GM12874 (cell line): ENCODE results near the gene GPHA2.

Source experiments
- TF ChIP-seq, protein P1 (sequence below): IDR thresholded peaks from 2 replicates; pipeline ENCODE4 v1.5.1; 2011; ENCODE audit warnings: low read depth, mild to moderate bottlenecking, control low read depth, low read length, moderate library complexity; ENCODE audit not compliant: insufficient read depth

GPHA2 gene

DNA sequence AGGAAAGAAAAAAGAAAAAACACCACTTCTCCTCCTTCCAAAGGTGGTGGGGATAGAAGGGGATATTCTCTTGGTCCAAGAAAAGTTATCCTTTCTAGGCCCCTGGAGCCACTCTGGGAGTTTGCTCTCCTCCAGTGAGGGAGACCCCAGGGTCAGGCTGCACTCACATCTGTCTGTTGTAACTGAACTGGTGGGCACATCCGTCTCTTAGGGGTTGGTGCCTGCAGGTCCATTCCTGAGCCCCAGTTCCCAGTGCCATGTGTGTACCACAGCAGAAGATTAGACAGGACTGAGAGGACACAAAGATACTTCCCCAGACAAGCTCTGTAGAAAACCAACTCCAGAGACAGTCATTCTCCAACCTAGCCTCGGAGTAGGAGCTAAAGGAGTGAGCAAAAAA is 15.6 kb downstream of the GPHA2 start:
- TF ChIP-seq, protein P1, sequence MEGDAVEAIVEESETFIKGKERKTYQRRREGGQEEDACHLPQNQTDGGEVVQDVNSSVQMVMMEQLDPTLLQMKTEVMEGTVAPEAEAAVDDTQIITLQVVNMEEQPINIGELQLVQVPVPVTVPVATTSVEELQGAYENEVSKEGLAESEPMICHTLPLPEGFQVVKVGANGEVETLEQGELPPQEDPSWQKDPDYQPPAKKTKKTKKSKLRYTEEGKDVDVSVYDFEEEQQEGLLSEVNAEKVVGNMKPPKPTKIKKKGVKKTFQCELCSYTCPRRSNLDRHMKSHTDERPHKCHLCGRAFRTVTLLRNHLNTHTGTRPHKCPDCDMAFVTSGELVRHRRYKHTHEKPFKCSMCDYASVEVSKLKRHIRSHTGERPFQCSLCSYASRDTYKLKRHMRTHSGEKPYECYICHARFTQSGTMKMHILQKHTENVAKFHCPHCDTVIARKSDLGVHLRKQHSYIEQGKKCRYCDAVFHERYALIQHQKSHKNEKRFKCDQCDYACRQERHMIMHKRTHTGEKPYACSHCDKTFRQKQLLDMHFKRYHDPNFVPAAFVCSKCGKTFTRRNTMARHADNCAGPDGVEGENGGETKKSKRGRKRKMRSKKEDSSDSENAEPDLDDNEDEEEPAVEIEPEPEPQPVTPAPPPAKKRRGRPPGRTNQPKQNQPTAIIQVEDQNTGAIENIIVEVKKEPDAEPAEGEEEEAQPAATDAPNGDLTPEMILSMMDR, result no peak

DNA sequence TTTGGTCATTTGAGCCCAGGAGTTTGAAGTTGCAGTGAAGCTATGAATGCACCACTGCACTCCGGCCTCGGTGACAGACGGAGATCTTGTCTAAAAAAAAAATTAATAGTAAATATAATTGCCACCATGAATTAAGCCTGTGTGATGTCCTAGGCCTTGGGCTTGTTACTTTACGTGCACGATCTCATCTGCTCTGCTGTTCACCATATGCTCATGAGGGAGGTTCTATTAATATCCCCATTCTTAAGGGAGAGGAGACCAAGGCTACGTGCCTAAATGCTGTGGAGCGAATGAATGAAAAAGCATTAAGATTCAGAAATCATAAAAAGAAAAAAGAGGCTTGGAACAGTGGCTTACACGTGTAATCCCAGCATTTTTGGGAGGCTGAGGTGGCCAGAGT is 16.1 kb downstream of the GPHA2 start:
- TF ChIP-seq, protein P1, result no peak

DNA sequence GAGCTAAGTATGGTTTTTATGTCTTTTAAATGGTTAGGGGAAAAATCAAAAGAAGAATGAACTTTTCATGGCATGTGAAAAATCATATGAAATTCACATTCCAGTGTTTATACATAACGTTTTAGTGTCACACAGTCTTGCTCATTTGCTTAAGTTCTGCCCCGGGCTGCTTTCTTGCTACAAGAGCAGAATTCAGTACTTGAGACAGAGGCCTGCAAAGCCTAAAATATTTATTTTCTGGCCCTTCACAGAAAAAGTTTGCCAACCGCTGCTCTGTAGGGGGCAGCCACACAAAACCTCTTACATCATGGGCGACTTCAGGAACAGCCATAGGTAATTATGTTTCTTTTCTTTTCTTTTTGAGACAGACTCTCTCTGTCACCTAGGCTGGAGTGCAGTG is 17.7 kb downstream of the GPHA2 start:
- TF ChIP-seq, protein P1, result 0 out of 2 replicates have a peak, but pooled peaks have one; percentile 8

DNA sequence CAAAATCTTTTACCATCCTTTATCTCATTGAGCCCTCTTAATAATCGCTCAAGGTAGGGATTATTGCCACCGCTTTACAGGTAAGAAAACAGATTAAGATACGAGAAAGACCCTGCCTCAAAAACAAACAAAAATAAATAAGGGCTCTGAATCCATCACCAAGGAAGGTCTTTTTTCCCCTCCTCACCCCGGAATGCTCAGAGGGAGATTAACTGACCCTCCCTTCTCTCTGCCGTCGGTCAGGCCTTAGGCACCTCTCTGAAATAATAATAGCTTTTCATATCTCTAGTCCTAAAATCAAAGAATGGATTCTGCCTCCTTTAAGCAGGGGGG is 18.1 kb downstream of the GPHA2 start:
- TF ChIP-seq, protein P1, result no peak

DNA sequence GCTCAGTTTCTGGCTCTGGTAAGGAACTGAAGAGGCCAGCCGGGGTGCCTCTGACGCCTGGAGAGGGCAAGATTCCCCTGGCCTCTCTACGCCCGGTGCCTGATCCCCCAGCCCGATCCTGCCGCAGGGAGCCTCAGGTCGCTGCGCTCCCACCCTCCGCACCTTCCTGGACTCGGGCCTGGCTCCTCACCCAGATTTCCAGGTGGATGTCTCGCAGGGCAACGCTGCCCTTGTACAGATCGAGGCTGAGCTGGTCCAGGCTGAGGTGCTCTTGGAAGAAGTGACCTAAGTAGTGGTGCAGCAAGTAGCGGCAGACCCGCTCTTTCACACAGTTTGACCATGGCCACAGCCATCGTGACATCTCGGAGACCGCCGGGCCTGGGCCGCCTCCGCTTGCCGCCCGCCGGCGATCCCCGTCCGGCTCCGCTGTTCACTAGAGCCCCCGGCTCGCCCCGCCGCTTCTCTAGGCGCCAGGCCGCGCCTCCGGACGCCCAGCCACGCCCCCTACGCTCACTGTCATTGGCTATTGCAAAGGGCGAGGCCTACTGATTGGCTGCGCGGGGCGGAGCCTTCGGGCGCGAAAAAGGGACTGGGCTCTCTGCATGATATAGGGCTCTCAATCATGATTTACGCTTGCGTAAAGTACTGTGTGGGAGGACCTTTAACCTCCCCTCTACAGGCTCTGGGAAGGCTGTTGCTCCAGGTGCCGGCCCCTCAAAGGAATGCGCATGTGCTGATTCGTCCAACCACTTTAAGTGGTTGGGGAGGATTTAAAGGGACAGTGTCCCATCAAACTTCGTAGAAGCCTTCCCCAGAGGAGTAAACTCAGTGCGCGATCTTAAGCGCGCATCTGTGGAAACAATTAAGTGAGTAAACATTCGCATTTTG is 18.7 kb downstream of the GPHA2 start, which contains the start of gene ATG2A:
TSS of gene ATG2A (minus strand) at position 435 of the 888 bp plus-strand sequence. CDS start at position 361, 74 bp downstream.
- TF ChIP-seq, protein P1, result no peak

DNA sequence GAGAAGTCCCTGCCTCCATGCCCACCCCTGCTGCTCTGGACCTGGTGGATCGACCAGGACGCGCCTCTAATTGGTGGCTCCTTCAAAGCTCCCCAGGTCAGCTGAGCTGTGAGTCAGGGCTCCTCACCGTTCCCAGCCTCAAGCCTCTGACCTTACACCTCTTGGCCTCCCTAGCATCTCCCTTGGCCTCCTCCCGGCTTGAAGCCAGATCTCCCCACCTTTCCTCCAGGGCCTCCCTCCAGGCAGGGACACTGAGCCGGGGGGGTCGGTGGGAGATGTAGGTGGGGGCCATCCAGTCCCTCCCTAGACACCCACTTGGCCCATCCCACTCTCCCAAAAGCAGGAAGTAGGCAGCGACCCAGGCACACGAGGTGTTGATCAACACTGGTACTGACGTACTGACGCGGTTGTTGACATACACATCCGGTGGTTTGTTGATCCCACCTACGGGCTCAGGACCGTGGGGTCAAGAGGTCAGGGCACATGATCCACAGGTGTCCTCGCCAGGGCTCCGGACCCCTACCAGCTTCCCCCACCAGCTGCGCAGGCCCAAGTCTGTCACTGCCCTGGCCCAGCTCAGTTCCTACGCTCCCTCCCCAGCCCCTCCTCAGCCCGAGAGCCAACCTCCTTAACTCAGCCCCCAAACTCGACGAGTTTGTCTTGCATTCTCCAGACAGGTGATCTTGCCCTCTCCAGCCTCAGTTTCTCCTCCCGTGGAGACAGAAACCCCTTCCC is 19.5 kb downstream of the GPHA2 start:
- TF ChIP-seq, protein P1, result no peak

DNA sequence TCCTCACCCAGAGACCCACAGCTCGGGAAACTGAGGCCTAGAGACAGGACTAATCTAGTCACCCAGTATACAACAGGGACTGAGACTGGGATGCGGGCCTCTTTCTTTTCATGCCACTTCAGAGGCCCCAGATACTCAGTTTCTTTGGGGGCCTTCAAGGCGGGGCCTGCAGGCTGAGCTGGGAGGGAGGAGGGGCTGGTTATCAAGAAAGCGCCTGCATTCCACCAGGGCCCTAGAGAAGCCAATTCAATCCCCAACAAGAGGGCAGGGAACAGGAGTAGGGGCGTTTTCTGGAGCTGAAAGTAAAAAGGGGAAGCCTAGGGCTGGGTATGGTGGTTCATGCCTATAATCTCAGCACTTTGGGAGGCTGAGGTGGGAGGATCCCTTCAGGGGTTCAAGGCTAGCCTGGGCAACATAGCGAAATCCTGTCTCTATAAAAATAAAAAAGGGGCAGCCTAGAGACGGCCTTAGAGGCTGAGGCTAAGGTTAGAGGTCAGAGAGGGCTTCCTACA is 20.3 kb downstream of the GPHA2 start:
- TF ChIP-seq, protein P1, result no peak
